K562 (cell line): ENCODE results near the gene OR10A3. TPM values are rescaled to one million over a fixed set of nuclear protein-coding genes. Genes with fewer than 3 reads are reported as not detected.

Experiments
- ASH1L ChIP-seq: fragments of 450-650 bp; IDR thresholded peaks from 2 replicates; pipeline ENCODE4 v1.6.1; 2018; ENCODE audit warnings: borderline replicate concordance, mild to moderate bottlenecking, low read depth; ENCODE audit not compliant: partially characterized antibody
- BRD4 ChIP-seq: fragments of 200-600 bp; sonication (generic); IDR thresholded peaks from 2 replicates; pipeline ENCODE4 v1.6.1; 2017; ENCODE audit warnings: inconsistent platforms
- CREBBP ChIP-seq: IDR thresholded peaks from one replicate; pipeline ENCODE4 v1.6.1; 2012; ENCODE audit warnings: low read depth, mild to moderate bottlenecking, control low read depth, inconsistent platforms, low read length
- FOXA1 ChIP-seq: fragments of 450-650 bp; IDR thresholded peaks from 2 replicates; pipeline ENCODE4 v1.6.1; 2016; ENCODE audit warnings: mild to moderate bottlenecking, borderline replicate concordance
- GABPA ChIP-seq: fragments of 200-800 bp; sonication (Bioruptor generic); conservative IDR thresholded peaks from 2 replicates; pipeline ENCODE4 v1.6.1; 2016; ENCODE audit warnings: low read depth, missing genetic modification characterization, missing compliant biosample characterization
- HNRNPH1 ChIP-seq: fragments of 200-400 bp; formaldehyde crosslinking; optimal IDR thresholded peaks from 2 replicates; pipeline ENCODE3; 2017; ENCODE audit warnings: low read depth, mild to moderate bottlenecking, low read length, moderate library complexity
- KLF6 ChIP-seq: fragments of 250-450 bp; sonication (Bioruptor Pico); IDR thresholded peaks from 2 replicates; pipeline ENCODE4 v1.4.0; 2020; ENCODE audit warnings: mild to moderate bottlenecking, moderate library complexity, borderline replicate concordance
- NCOA1 ChIP-seq: fragments of 450-650 bp; IDR thresholded peaks from 2 replicates; pipeline ENCODE4 v1.6.1; 2016; ENCODE audit warnings: low read depth
- NFIX ChIP-seq: fragments of 250-450 bp; sonication (Bioruptor Pico); IDR thresholded peaks from 2 replicates; pipeline ENCODE4 v1.4.0; 2020; ENCODE audit warnings: low read depth, mild to moderate bottlenecking, moderate library complexity
- RBM25 ChIP-seq: fragments of 200-400 bp; formaldehyde crosslinking; IDR thresholded peaks from 2 replicates; pipeline ENCODE4 v1.6.1; 2018; ENCODE audit warnings: low read length, low read depth, moderate library complexity; ENCODE audit not compliant: severe bottlenecking
- RCOR1 ChIP-seq, 2 experiments: IDR thresholded peaks; 2 replicates each; pipeline ENCODE4 v1.6.1; 2012; ENCODE audit warnings: low read depth in 2 of 2, low read length in 2 of 2, borderline replicate concordance in 1 of 2, improper control_type of control experiment in 1 of 2
- RFX5 ChIP-seq: IDR thresholded peaks from 2 replicates; pipeline ENCODE4 v1.6.1; 2011; ENCODE audit warnings: low read depth, mild to moderate bottlenecking, improper control_type of control experiment, low read length
- RREB1 ChIP-seq: fragments of 250-450 bp; sonication (Bioruptor Pico); IDR thresholded peaks from 2 replicates; pipeline ENCODE4 v1.4.0; 2020
- THRA ChIP-seq: fragments of 450-650 bp; IDR thresholded peaks from 2 replicates; pipeline ENCODE4 v1.6.1; 2017; ENCODE audit warnings: mild to moderate bottlenecking, moderate library complexity
- ZBTB12 ChIP-seq: fragments of 250-450 bp; sonication (Bioruptor Pico); IDR thresholded peaks from 2 replicates; pipeline ENCODE4 v1.4.0; 2020
- ZBTB7A ChIP-seq: IDR thresholded peaks from 2 replicates; pipeline ENCODE4 v1.6.1; 2011; ENCODE audit warnings: low read depth, mild to moderate bottlenecking, low read length, moderate library complexity, borderline replicate concordance; ENCODE audit not compliant: control insufficient read depth
- ZC3H11A ChIP-seq: IDR thresholded peaks from 2 replicates; pipeline ENCODE4 v1.6.1; 2012; ENCODE audit warnings: low read depth, low read length, improper control_type of control experiment
- ZNF140 ChIP-seq: fragments of 250-450 bp; sonication (Bioruptor Pico); IDR thresholded peaks from 2 replicates; pipeline ENCODE4 v1.8.0; 2021; ENCODE audit warnings: moderate library complexity, mild to moderate bottlenecking, inconsistent platforms
- ZNF431 ChIP-seq: sonication (generic); formaldehyde crosslinking; IDR thresholded peaks from 2 replicates; pipeline ENCODE4 v1.8.0; 2022; ENCODE audit warnings: mild to moderate bottlenecking, missing genetic modification reagents
- ZNF589 ChIP-seq: fragments of 200-800 bp; sonication (Bioruptor generic); IDR thresholded peaks from 2 replicates; pipeline ENCODE4 v1.6.1; 2016; ENCODE audit warnings: low read depth, missing genetic modification characterization, missing compliant biosample characterization
- polyA plus RNA-seq, 8 experiments: library from polyadenylated mRNA; depleted of rRNA in 4 of 8; stranded (reverse) in 5 of 8; unstranded in 3 of 8; fragments of >200 nt; fragmentation: Nextera tagmentation in 2 of 8; fragmentation: Illumina TruSeq in 1 of 8; extraction: Ambion mirVana in 2 of 8; extraction: Trizol in 1 of 8; gene quantifications; 2 replicates each; pipeline versions ENCODE4 v1.2.1 to v1.2.3, GENCODE V29; 2011 to 2014; ENCODE audit warnings: inconsistent platforms in 1 of 8, missing spikeins in 1 of 8
- total RNA-seq, 7 experiments: library from RNA; depleted of rRNA in 6 of 7; stranded (reverse); fragments of >200 nt in 6 of 7; fragmentation: Illumina TruSeq in 2 of 7; extraction: Trizol in 2 of 7; gene quantifications; 2 replicates each; pipeline versions ENCODE4 v1.2.1 to v1.2.3, GENCODE V29; 2011 to 2021; ENCODE audit warnings: low replicate concordance in 1 of 7

Gene OR10A3
- total and polyA plus RNA-seq, 9 of the 15 experiments (the other 6 are each of a cell fraction or from before 2014, with no cell fraction given): not detected

GRCh38 chr11:7986768-7987559 is 45.5 kb upstream of the OR10A3 start, which contains the start of gene EIF3F (continued):
- no peak for TF ChIP-seq ZNF431
- no peak for TF ChIP-seq RFX5
- peak; percentile 89; the same call in 1 of the 2 replicates for TF ChIP-seq ZC3H11A
- TF ChIP-seq NFIX: no peak
- TF ChIP-seq THRA: no peak
- peak; percentile 80 for TF ChIP-seq ASH1L
- no peak for TF ChIP-seq KLF6
- no peak for TF ChIP-seq ZNF140 (CRISPR knock-in tag)
- no peak for TF ChIP-seq ZNF589 (CRISPR knock-in tag)
- TF ChIP-seq CREBBP: no peak
- peak; percentile 75 for TF ChIP-seq RBM25
- TF ChIP-seq BRD4: 0 out of 2 replicates have a peak, but pooled peaks have one; percentile 63
- peak; percentile 74 for TF ChIP-seq ZBTB12 (CRISPR knock-in tag)
- TF ChIP-seq NCOA1: peak; percentile 98
- TF ChIP-seq ZBTB7A: no peak
- TF ChIP-seq GABPA (tag): peak; percentile 96
- TF ChIP-seq RCOR1 (IDR thresholded peaks at IDR 0.05; ENCODE audit: borderline replicate concordance in 1 of 2, low read depth in 2 of 2, low read length in 2 of 2): peak in 1 of 2 experiments; percentile 75; a peak in 2 of 4 replicates
- no peak for TF ChIP-seq FOXA1
- no peak for TF ChIP-seq HNRNPH1
- TF ChIP-seq RREB1 (CRISPR knock-in tag): peak; percentile 69; the same call in 1 of the 2 replicates
